HG02884 (cell line): ENCODE results near the gene CHPF.

Source experiments
- ATAC-seq: cut with Tn5 transposase; IDR thresholded peaks from one replicate; pipeline ENCODE4 v1.9.1; 2021; ENCODE audit warnings: mild to moderate bottlenecking, moderate library complexity; ENCODE audit not compliant: unreplicated experiment

Gene CHPF

DNA sequence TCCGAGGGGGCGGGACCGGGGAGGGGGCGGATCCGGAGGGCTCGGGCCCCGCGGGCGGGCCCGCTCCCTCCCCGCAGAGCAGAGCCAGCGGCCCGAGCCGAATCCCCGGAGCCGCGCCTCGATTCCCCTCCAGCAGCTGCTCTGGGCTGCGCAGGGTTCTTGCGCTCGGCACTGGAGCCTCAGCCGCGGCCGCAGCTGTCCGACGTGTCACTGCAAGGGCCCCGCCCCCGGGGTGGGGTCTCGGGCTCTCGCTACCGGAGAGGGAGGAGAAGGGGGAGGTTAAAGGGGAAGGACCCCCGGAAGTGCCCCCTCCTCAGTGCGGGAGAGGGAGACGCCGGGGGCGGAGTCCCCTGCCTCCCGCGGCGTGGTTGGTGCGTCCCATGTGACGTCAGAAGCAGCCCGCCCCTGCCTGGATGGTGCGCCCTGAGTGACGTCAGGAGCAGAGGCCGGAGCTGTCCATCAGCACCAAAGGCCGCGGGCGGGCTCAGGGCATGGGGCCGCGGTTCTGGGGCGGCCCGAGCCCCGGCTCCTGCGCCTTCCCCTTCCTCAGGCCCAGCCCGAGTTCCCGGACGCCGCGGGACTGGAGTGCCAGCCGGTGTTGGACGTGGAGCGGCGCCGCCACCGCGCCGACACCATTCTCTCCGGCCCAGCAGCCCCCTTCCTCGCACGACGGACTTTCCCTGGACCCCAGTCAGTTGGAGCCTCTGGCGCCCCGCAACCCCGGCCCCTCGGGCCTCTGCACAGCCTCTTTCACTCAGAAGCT is at the start of gene CHPF, which contains the start of gene TMEM198:
Gene CHPF, minus strand, starts transcription at position 214 of the 763 bp plus-strand sequence. CDS start 271 bp downstream, outside the sequence.
Gene TMEM198, plus strand, starts transcription at position 433 of the 763 bp plus-strand sequence. CDS start 700 bp downstream, outside the sequence.
- ATAC-seq, result peak; percentile 64

DNA sequence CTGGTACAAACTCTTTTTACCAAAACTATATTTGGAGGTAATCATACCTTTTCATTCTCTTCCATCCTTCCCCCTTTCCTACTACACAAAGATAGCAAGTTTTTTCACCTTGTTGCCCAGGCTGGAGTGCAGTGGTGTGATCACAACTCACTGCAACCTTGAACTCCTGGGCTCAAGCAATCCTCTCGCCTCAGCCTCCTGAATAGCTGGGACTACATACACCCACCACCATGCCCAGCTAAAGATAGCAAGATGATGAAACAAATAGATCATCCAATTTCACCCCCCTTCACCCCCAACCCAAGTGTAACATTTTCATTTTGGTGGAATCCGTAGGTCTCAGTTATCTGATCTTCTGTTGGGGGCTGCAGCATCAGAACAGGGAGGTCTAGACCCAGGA is 49.5 kb upstream of the CHPF start:
- ATAC-seq, result no peak

DNA sequence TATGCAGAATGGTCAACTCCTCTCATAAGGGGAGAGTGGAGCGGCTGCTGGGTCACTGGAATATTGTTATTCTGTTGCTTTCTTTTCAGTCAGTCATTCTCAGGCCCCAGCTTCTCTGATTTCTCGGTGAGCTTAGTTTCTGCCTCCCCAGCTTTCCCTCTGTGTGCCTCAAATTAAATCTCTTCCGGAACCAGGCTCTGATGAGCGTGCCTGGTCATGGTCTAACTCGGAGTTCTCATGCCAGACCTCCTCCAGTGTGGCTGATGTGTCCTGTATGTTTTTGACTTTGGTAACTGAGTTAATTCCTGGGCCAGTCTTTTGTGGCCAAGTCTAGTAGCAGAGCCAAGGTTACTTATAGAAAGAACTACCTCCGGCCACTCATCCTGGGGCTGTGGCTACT is 49.1 kb upstream of the CHPF start:
- no peak for ATAC-seq

DNA sequence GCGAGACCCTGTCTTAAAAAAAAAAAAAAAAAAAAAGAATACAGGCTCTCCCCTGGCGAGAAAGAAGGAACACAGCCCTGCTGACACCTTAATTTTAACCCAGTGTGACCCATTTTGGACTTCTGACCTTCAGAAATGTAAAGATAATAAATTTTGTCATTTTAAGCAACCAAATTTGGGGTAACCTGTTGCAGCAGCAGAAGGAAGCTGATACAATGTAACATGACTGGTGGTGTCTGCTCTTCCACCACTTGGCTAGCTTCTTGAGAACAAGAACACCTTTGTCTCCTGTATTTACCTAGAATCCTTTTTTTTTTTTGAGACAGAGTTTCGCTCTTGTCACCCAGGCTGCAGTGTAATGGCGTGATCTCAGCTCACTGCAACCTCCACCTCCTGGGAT is 47.5 kb upstream of the CHPF start:
- ATAC-seq, result no peak

DNA sequence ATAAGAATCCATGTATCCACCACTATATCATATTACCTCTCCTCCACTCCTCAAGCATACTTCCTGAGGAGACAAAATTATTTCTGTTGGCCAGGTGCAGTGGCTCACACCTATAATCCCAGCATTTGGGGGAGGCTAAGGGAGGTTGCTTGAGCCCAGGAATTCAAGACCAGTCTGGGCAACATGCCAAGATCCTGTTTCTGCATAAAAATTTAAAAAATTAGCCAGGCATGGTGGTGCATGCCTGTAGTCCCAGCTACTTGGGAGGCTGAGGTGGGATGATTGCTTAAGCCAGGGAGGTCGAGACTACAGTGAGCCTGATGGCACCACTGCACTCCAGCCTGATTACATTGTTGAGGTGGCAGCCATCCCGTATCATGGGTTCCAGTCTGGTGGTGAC is 37.7 kb upstream of the CHPF start:
- no peak for ATAC-seq

DNA sequence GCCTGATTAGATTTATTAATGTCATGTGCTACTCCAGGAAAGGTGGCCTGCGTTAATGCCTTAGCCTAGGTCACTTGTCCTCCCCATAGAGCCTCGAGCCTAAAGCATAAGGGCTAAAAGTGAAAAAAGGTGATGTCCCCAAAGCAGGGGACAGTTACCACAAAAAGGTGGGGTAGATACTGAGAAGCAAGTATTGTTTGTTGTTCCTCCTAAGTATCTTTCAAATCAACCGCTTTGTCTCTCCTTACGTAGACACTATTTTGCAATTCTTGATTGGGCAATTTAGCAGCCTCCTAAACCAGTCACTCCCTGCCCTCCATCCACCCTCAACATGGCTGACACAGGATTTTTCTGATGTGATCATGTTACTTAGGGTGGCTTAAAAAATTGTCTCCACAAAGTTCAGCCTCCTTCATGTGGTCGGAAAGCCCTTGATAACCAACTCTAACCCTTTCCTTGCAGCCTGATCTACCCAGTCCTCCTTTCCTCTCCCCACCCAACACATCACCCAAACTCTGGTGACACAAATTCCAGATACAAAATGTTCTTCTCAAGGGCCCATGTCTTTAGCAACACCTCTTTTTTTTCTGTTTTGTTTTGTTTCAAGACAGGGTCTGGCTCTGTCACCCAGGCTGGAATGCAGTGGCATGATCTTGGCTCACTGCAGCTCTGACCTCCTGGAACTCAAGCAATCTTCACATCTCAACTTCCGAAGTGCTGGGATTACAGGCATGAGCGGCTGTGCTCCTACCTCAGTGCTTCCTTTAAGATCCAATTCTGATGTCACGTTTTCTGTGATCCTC is 35.4 kb upstream of the CHPF start:
- no peak for ATAC-seq

GRCh38 chr2:219576505-219577388 is 33.1 kb upstream of the CHPF start:
- no peak for ATAC-seq

- ATAC-seq, result no peak
Observed at GRCh38 chr2:219575566-219576504, 32.2 kb upstream of the CHPF start.

GRCh38 chr2:219574484-219575311 is 31.1 kb upstream of the CHPF start:
- no peak for ATAC-seq

DNA sequence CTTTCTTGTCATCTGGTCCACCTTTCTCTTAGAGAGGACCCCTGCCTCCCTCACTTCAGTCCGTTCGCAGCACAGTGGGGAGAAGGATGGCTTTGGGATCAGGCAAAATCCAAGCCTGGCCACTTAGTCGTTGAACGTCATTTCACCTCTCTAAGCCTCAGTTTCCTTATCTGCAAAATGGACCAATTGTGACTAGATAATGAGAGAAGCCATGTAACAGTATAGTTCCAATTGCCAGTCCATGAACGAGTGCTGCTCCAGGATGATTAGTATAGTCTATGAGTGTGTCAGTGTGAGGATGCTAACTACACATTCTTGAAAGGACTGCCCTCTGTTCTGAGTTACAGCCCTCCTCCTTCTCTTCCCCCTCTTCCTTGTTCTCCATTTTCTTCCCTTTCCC is 29.6 kb upstream of the CHPF start:
- ATAC-seq, result no peak

DNA sequence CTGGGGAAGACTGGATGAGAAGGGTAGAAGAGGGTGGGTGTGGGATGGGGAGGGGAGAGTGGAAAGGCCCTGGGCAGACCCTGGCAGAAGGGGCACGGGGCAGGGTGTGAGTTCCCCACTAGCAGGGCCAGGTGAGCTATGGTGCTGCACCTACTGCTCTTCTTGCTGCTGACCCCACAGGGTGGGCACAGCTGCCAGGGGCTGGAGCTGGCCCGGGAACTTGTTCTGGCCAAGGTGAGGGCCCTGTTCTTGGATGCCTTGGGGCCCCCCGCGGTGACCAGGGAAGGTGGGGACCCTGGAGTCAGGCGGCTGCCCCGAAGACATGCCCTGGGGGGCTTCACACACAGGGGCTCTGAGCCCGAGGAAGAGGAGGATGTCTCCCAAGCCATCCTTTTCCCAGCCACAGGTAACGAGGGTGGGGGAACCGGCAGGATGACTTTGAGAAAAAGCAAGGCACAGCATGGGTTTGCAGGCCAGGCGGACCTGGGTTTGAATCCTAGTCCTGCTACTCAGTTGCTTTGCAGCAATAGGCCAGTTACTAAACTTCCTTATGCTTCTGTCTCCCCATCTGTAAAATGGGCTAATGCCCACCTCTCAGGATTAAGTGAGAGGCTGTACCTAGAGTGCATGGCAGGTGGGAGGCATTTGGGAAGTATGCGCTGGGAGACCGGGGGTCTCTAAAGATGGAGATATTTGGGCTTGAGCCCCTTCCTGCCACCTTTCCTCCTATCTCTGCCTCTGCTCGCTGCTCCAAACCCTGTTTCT is 28.8 kb upstream of the CHPF start, which contains the start of gene INHA:
Gene INHA, plus strand, starts transcription at position 74 of the 765 bp plus-strand sequence. Its CDS starts 65 bp downstream, at position 139.
- no peak for ATAC-seq

- ATAC-seq, result no peak
Observed at GRCh38 chr2:219571311-219572236, 28.0 kb upstream of the CHPF start, which contains the start of gene OBSL1. Gene OBSL1 (minus strand): TSS chr2:219571539. CDS start chr2:219571232, 307 bp downstream.

DNA sequence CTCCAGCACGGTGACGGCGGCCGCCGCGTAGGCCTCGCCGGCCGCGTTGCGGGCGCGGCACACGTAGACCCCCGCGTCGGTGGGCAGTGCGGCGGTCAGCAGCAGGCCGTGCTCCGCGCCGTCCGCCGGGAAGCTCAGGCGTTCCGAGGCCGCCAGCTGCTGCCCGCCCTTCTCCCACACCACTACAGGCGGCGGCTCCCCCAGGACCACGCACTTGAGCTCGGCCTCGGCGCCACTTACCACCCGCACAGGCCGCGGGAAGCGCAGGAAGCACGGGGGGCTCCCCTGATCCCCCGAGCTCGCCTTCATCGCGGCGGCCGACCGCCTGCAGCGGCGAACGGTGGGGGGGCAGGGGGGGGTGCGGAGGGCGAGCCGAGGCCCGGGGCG is 27.3 kb upstream of the CHPF start:
- no peak for ATAC-seq

- ATAC-seq, result no peak
Observed at GRCh38 chr2:219570194-219570923, 26.8 kb upstream of the CHPF start.

DNA sequence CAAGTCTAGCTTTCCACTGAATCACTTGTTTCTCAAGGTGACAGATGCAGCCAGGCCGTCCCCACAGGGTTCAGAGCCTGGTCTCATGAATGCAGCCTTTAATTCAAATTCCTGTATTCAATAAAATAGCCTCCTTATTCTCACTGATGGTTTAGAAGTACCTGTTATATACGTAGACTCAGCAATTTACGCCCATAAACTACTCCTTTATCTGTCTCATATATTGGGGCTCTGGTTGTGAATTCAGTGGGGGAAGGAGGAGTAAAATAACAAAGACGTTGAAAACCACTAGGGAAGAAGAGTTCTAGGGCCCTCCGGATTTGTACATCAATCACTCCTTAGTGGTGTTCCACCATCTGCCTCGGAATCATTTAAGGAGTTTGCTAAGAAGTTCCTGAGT is 26.0 kb upstream of the CHPF start:
- ATAC-seq, result no peak

- no peak for ATAC-seq
Observed at GRCh38 chr2:219569041-219569440, 25.4 kb upstream of the CHPF start.
